GM13977 (cell line): ENCODE results near the gene PIK3R2.
"Not testable (repeated sequence)": the region's sequence is repeated elsewhere in the genome, so short reads cannot be mapped to it uniquely, and the experiment has no call there.

Experiments used
- DNase-seq: peaks from one replicate; pipeline ENCODE4 v3.0.0; 2012; ENCODE audit warnings: low spot score
- in situ Hi-C: fragments of 300-500 bp; cut with MboI; formaldehyde crosslinking; loops from one replicate; pipeline ENCODE4 v1.12.0; 2022; ENCODE audit warnings: low sequenced_read_pairs, low pct_unique_long_range_greater_than_20kb, mixed read lengths, inconsistent platforms; ENCODE audit not compliant: unreplicated experiment
- TF ChIP-seq, protein P1 (sequence below): IDR thresholded peaks from 2 replicates; pipeline ENCODE4 v1.5.1; 2012; ENCODE audit warnings: mild to moderate bottlenecking, control low read depth; ENCODE audit not compliant: insufficient read depth; ENCODE audit errors: extremely low read depth, missing control alignments

PIK3R2 gene

DNA sequence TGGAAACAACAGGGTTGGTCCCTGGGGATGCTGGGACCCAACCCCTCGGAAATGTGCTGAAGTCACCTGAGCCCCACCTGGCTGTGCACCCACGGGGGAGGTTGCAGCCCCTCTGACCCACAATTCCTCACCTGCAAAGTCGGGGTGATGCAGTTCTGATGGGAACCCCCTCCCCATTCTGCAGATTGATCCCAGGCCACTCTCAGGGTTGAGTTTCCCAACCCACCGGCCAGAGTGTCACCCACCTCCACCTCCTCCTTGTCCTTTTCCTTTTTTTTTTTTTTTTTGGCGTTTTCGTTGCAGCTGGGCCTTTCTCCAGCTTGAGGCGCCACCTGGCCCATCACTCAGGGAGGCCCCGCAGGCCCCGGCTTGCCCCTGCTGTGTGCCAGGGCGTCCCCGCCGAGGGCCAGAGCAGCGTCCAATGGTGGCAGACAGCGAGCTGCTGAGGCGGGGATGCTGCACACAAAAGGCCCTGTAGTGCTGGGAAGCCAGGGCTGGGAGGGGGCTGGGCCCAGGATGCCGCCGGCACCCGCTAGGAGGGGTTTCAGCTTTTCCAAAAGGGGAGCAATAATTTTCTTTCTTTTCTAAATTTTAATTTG lies 4.6 kb downstream of the PIK3R2 start:
- no peak for DNase-seq
- in situ Hi-C loops: no loop called here
- TF ChIP-seq, protein P1, sequence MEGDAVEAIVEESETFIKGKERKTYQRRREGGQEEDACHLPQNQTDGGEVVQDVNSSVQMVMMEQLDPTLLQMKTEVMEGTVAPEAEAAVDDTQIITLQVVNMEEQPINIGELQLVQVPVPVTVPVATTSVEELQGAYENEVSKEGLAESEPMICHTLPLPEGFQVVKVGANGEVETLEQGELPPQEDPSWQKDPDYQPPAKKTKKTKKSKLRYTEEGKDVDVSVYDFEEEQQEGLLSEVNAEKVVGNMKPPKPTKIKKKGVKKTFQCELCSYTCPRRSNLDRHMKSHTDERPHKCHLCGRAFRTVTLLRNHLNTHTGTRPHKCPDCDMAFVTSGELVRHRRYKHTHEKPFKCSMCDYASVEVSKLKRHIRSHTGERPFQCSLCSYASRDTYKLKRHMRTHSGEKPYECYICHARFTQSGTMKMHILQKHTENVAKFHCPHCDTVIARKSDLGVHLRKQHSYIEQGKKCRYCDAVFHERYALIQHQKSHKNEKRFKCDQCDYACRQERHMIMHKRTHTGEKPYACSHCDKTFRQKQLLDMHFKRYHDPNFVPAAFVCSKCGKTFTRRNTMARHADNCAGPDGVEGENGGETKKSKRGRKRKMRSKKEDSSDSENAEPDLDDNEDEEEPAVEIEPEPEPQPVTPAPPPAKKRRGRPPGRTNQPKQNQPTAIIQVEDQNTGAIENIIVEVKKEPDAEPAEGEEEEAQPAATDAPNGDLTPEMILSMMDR: no peak

DNA sequence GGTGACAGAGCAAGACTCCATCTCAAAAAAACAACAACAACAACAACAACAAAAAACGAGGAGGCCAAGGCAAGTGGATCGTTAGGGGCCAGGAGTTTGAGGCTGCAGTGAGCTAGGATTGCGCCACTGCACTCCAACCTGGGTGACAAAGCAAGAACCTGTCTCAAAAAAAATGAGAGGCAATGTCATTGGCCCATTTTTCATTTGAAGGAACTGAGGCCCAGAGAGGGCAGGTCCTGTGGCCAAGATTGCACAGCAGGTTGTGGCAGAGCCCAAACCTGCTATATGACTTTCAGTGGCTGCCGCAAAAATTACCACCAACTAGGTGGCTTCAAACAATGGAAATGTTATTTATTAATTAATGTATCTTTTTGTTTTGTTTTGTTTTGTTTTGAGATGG lies 5.5 kb downstream of the PIK3R2 start:
- in situ Hi-C loops: no loop called here
- DNase-seq: no peak
- TF ChIP-seq, protein P1: no peak

DNA sequence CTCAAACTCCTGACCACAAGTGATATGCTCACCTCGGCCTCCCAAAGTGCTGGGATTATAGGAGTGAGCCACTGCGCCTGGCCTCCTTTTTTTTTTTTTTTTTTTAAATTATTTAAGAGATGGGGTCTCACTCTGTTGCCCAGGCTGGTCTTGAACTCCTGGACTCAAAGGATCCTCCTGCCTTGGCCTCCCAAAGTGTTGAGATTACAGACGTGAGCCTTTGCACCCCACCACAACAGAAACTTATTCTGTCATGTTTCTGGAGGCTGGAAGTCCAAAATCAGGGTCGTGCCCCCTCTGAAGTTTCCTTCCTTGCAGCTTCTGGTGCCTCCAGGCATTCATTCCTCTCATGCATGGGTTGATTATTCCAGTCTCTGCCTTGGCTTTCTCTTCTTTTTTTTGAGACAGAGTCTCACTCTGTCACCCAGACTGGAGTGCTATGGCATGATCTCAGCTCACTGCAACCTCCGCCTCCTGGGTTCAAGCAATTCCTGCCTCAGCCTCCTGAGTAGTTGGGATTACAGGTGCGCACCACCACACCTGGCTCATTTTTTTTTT lies 6.2 kb downstream of the PIK3R2 start:
- in situ Hi-C loops, DNase-seq: not testable (repeated sequence)

DNA sequence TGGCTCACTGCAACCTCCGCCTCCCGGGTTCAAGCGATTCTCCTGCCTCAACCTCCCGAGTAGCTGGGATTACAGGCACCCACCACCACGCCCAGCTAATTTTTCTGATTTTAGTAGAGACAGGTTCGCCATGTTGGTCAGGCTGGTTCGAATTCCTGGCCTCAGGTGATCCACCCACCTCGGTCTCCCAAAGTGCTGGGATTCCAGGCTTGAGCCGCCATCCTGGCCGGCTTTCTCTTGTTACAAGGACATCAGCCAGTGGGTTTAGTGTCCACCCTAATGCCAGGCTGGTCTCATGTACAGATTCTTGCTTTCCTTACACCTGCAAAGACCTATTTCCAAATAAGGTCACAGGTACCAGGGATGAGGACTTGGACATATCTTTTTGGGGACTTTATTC lies 6.8 kb downstream of the PIK3R2 start:
- TF ChIP-seq, protein P1: no peak
- in situ Hi-C loops: no loop called here
- no peak for DNase-seq

DNA sequence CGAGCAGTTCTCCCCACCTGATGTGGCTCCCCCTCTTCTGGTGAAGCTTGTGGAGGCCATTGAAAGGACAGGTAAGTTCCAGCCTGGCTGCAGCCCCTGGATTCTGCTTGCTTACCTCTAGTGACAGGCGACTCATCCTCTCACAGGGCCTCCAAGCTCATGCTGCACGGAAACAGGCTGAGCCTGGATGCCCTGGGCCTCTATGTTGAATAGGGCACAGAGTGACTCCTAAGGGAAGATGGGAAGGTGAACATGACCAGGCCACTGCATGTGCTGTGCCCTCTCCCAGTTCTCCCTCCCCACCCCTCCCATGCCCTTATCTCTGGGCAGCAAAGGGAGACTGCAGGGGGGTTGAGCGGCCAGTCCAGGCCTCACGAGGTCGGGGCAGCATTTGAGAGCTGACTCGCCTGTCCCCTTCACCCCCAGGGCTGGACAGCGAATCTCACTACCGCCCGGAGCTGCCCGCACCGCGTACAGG lies 7.6 kb downstream of the PIK3R2 start:
- in situ Hi-C loops: no loop called here
- TF ChIP-seq, protein P1: no peak
- DNase-seq: no peak

DNA sequence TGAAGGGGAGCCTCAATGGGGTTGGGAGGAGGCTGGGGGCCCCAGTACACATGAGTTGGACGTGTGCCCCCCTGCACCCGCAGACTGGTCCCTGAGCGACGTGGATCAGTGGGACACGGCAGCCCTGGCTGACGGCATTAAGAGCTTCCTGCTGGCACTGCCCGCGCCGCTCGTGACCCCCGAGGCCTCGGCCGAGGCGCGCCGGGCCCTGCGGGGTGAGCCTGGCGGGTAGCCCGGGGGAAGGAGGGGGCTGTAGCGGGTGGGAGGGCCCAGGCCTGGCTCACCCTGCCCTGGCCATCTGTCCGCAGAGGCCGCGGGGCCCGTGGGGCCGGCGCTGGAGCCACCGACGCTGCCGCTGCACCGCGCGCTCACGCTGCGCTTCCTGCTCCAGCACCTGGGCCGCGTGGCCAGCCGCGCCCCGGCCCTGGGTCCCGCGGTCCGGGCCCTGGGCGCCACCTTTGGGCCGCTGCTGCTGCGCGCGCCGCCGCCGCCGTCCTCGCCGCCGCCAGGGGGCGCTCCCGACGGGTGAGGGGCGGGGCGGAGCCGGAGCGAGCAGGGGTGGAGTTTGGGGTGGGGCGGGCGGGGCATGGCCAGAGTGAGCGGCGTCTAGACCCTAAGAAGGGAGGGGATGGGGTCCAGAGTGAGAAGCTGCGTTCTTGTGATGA lies 8.1 kb downstream of the PIK3R2 start:
- DNase-seq: peak; percentile 97

More for the DNA sequence above, 8.1 kb downstream of the PIK3R2 start:
- in situ Hi-C loops: no loop called here
- TF ChIP-seq, protein P1: peak; percentile 99
